Measurements from ENCODE around the gene HOXB6.
A peak's percentile ranks its signal among the peaks of the same experiment; 100 is the strongest.

HOXB6 gene

DNA sequence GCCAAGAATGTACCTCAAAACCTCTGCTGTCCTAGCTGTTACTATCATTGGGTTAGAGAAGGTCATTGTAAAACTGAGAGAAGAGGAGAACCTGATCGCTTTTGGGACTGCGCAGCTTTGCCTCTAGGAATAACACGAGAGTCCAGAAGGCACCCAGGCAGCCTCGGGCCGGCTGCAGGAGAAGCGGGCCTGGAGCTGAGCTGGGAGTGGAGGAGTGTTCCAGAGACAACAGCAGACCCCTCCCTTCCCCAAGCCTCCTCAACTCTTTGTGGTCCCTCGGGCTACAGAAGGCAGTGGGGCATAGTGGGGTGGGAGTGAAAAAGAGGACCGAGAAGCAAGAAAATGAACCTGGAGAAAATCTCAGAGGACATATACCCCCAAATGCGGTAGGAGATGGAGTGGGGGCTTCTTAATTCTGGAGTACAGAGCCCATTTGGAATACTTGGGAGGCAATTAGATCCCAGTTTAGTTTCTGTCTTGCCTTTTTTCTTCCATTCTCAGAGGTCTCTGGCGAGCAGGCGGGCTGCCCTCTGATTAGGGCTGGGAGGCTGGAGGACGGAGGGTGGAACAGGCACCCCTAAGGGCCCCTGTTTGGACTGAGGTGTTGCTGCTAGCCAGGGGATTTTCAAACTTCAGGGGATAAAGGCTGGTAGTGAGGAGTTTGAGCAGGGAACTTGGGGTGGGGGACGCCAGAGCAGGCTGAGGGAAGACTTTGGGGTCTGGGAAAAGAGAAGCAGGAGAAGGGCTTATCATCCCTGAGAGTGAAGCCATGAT is 46.5 kb downstream of the HOXB6 start:
- Histone ChIP-seq H3K4me3 (ENCODE audit: low read depth, low read length) (no peak overlapping the region), H3K36me3 (ENCODE audit: control insufficient read depth in 2 of 2, insufficient read depth in 1 of 2, low read length in 2 of 2) (peaks cover 13 to 50% of the 10 kb centered on the region in 2 experiments), H3K4me1 (ENCODE audit: control insufficient read depth, insufficient read depth, low read length) (peaks cover 83% of the 10 kb centered on the region), H3K9me3 (ENCODE audit: control insufficient read depth, insufficient read depth, low read depth, low read length) (no peaks in the 10 kb centered on the region), H3K27ac (ENCODE audit: extremely low read depth, low read depth, low read length) (peak overlapping the region; percentile 97; the same call in 1 of the 2 replicates)
- ChIA-PET POLR2A (no interaction called here), CTCF (interaction anchor here (1.1 to 1.7 kb wide), 4 partner anchors 9 to 66 kb away, joined by 3 to 6 read pairs (median 4); no protein-coding TSS in a partner anchor)
- TF ChIP-seq ZFP3 (tag by site-specific recombination; IDR thresholded peaks at IDR 0.05; ENCODE audit: low read depth) (no peak), SCRT1 (tag by site-specific recombination; IDR thresholded peaks at IDR 0.05; ENCODE audit: borderline replicate concordance) (no peak), IKZF3 (tag by site-specific recombination; IDR thresholded peaks at IDR 0.05) (peak; percentile 13; the same call in 1 of the 2 replicates), GLI2 (tag by site-specific recombination; IDR thresholded peaks at IDR 0.05; ENCODE audit: borderline replicate concordance, low read depth) (no peak)
- TF ChIP-seq, protein P1, sequence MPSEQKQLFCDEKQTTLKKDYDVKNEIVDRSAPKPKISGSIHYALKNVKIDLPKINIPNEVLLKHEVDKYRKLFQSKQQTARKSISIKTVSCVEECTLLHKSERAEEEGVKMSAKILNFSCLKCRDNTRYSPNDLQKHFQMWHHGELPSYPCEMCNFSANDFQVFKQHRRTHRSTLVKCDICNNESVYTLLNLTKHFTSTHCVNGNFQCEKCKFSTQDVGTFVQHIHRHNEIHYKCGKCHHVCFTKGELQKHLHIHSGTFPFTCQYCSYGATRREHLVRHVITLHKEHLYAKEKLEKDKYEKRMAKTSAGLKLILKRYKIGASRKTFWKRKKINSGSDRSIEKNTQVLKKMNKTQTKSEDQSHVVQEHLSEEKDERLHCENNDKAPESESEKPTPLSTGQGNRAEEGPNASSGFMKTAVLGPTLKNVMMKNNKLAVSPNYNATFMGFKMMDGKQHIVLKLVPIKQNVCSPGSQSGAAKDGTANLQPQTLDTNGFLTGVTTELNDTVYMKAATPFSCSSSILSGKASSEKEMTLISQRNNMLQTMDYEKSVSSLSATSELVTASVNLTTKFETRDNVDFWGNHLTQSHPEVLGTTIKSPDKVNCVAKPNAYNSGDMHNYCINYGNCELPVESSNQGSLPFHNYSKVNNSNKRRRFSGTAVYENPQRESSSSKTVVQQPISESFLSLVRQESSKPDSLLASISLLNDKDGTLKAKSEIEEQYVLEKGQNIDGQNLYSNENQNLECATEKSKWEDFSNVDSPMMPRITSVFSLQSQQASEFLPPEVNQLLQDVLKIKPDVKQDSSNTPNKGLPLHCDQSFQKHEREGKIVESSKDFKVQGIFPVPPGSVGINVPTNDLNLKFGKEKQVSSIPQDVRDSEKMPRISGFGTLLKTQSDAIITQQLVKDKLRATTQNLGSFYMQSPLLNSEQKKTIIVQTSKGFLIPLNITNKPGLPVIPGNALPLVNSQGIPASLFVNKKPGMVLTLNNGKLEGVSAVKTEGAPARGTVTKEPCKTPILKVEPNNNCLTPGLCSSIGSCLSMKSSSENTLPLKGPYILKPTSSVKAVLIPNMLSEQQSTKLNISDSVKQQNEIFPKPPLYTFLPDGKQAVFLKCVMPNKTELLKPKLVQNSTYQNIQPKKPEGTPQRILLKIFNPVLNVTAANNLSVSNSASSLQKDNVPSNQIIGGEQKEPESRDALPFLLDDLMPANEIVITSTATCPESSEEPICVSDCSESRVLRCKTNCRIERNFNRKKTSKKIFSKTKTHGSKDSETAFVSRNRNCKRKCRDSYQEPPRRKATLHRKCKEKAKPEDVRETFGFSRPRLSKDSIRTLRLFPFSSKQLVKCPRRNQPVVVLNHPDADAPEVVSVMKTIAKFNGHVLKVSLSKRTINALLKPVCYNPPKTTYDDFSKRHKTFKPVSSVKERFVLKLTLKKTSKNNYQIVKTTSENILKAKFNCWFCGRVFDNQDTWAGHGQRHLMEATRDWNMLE (tag by site-specific recombination; conservative IDR thresholded peaks at IDR 0.05; ENCODE audit: low read depth), result no peak
- TF ChIP-seq, protein P2, sequence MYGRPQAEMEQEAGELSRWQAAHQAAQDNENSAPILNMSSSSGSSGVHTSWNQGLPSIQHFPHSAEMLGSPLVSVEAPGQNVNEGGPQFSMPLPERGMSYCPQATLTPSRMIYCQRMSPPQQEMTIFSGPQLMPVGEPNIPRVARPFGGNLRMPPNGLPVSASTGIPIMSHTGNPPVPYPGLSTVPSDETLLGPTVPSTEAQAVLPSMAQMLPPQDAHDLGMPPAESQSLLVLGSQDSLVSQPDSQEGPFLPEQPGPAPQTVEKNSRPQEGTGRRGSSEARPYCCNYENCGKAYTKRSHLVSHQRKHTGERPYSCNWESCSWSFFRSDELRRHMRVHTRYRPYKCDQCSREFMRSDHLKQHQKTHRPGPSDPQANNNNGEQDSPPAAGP (tag by site-specific recombination; IDR thresholded peaks at IDR 0.05), result no peak
- TF ChIP-seq, protein P3, sequence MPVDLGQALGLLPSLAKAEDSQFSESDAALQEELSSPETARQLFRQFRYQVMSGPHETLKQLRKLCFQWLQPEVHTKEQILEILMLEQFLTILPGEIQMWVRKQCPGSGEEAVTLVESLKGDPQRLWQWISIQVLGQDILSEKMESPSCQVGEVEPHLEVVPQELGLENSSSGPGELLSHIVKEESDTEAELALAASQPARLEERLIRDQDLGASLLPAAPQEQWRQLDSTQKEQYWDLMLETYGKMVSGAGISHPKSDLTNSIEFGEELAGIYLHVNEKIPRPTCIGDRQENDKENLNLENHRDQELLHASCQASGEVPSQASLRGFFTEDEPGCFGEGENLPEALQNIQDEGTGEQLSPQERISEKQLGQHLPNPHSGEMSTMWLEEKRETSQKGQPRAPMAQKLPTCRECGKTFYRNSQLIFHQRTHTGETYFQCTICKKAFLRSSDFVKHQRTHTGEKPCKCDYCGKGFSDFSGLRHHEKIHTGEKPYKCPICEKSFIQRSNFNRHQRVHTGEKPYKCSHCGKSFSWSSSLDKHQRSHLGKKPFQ (tag by site-specific recombination; IDR thresholded peaks at IDR 0.05), result no peak
- TF ChIP-seq, protein P4, sequence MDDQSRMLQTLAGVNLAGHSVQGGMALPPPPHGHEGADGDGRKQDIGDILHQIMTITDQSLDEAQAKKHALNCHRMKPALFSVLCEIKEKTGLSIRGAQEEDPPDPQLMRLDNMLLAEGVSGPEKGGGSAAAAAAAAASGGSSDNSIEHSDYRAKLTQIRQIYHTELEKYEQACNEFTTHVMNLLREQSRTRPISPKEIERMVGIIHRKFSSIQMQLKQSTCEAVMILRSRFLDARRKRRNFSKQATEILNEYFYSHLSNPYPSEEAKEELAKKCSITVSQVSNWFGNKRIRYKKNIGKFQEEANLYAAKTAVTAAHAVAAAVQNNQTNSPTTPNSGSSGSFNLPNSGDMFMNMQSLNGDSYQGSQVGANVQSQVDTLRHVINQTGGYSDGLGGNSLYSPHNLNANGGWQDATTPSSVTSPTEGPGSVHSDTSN (CRISPR knock-in tag; IDR thresholded peaks at IDR 0.05), result no peak

DNA sequence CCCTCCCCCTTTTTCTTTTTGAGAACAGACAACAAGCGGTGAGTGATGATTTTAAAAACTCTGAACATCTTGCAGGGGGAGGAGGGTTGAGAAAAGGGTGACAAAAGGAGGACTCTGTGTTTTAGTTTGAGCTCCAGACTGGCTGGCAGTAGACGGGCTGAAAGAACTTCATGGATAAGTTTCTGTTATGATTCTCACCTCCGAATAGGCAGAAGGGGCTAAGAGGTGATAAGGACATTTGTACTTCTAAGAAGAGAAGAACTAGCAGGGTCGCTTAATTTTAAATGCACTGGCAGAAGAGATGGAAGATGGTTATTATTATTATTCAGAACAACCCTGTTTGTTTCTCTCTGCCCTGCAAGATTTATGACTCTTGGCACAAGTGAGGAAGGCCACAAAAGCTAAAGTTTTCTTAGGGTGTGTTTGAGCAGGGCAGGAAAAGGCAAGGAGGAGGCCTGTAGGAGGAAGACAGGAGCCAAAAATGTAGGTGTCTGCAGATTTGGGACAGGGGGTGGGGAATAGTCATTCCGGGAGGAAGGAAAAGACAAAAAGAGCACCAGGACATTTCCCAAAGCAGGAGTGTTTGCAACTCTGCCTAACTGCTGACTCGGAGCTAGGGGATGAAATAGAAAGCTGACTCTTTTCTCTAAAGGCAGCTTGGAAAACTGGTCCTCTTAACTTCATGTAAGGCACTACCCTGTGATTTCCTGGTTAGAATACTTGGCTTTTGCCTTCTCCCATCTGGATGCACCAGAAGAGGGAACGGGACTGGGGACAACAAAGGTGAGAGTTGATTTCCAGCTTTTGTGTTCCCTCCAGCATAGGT is 48.0 kb downstream of the HOXB6 start:
- H3K27ac ChIP-seq (ENCODE audit: extremely low read depth, low read depth, low read length), result peak overlapping the region; percentile 97
- POLR2A ChIA-PET, result interaction anchor here (0.6 to 3.0 kb wide), 10 partner anchors 10 to 135 kb away, joined by 3 to 26 read pairs (median 6); partner anchors contain the start of gene HOXB5
- H3K4me1 ChIP-seq (ENCODE audit: control insufficient read depth, insufficient read depth, low read length), result peaks cover 68% of the 10 kb centered on the region
- peaks cover 13 to 52% of the 10 kb centered on the region in 2 experiments for H3K36me3 ChIP-seq (ENCODE audit: control insufficient read depth in 2 of 2, insufficient read depth in 1 of 2, low read length in 2 of 2)
- CTCF ChIA-PET, result interaction anchor here (0.6 to 1.7 kb wide), 13 partner anchors 8 to 404 kb away, joined by 3 to 6 read pairs (median 4); no protein-coding TSS in a partner anchor
- H3K9me3 ChIP-seq (ENCODE audit: control insufficient read depth, insufficient read depth, low read depth, low read length), result no peaks in the 10 kb centered on the region
- no peak overlapping the region for H3K4me3 ChIP-seq (ENCODE audit: low read depth, low read length)
- TF ChIP-seq ZNF548 (tag by site-specific recombination; IDR thresholded peaks at IDR 0.05) (no peak), ZNF23 (tag by site-specific recombination; IDR thresholded peaks at IDR 0.05; ENCODE audit: borderline replicate concordance) (no peak), ZNF366 (tag by site-specific recombination; conservative IDR thresholded peaks at IDR 0.05) (peak; percentile 57; the same call in 1 of the 2 replicates)
- TF ChIP-seq, protein P5, sequence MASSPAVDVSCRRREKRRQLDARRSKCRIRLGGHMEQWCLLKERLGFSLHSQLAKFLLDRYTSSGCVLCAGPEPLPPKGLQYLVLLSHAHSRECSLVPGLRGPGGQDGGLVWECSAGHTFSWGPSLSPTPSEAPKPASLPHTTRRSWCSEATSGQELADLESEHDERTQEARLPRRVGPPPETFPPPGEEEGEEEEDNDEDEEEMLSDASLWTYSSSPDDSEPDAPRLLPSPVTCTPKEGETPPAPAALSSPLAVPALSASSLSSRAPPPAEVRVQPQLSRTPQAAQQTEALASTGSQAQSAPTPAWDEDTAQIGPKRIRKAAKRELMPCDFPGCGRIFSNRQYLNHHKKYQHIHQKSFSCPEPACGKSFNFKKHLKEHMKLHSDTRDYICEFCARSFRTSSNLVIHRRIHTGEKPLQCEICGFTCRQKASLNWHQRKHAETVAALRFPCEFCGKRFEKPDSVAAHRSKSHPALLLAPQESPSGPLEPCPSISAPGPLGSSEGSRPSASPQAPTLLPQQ (tag by site-specific recombination; IDR thresholded peaks at IDR 0.05), result no peak
- TF ChIP-seq, protein P6, sequence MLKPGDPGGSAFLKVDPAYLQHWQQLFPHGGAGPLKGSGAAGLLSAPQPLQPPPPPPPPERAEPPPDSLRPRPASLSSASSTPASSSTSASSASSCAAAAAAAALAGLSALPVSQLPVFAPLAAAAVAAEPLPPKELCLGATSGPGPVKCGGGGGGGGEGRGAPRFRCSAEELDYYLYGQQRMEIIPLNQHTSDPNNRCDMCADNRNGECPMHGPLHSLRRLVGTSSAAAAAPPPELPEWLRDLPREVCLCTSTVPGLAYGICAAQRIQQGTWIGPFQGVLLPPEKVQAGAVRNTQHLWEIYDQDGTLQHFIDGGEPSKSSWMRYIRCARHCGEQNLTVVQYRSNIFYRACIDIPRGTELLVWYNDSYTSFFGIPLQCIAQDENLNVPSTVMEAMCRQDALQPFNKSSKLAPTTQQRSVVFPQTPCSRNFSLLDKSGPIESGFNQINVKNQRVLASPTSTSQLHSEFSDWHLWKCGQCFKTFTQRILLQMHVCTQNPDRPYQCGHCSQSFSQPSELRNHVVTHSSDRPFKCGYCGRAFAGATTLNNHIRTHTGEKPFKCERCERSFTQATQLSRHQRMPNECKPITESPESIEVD (tag by site-specific recombination; IDR thresholded peaks at IDR 0.05), result 0 out of 2 replicates have a peak, but pooled peaks have one; percentile 51
- TF ChIP-seq, protein P4 (CRISPR knock-in tag; IDR thresholded peaks at IDR 0.05), result no peak
- TF ChIP-seq, protein P7, sequence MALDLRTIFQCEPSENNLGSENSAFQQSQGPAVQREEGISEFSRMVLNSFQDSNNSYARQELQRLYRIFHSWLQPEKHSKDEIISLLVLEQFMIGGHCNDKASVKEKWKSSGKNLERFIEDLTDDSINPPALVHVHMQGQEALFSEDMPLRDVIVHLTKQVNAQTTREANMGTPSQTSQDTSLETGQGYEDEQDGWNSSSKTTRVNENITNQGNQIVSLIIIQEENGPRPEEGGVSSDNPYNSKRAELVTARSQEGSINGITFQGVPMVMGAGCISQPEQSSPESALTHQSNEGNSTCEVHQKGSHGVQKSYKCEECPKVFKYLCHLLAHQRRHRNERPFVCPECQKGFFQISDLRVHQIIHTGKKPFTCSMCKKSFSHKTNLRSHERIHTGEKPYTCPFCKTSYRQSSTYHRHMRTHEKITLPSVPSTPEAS (tag by site-specific recombination; IDR thresholded peaks at IDR 0.05), result no peak
